Subcutaneous adipose tissue (tissue), 4 donors: ENCODE results near the gene TAAR2. TPM values are rescaled to one million over a fixed set of nuclear protein-coding genes. Genes with fewer than 3 reads are reported as not detected.

ENCODE experiments used
- total RNA-seq, 4 donors: library from RNA; depleted of rRNA; stranded (reverse); fragments of >200 nt; gene quantifications; one replicate each; pipeline ENCODE4 v1.1.0, GENCODE V29; 2016
- TF ChIP-seq, protein P1 (sequence below): fragments of 450-650 bp; IDR thresholded peaks from one replicate; pipeline ENCODE4 v1.5.1; 2016; ENCODE audit warnings: low read depth, mild to moderate bottlenecking, control low read depth, antibody characterized with exemption, moderate library complexity

Gene TAAR2, protein sequence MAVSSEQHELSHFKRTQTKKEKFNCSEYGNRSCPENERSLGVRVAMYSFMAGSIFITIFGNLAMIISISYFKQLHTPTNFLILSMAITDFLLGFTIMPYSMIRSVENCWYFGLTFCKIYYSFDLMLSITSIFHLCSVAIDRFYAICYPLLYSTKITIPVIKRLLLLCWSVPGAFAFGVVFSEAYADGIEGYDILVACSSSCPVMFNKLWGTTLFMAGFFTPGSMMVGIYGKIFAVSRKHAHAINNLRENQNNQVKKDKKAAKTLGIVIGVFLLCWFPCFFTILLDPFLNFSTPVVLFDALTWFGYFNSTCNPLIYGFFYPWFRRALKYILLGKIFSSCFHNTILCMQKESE
- total RNA-seq = not detected

DNA sequence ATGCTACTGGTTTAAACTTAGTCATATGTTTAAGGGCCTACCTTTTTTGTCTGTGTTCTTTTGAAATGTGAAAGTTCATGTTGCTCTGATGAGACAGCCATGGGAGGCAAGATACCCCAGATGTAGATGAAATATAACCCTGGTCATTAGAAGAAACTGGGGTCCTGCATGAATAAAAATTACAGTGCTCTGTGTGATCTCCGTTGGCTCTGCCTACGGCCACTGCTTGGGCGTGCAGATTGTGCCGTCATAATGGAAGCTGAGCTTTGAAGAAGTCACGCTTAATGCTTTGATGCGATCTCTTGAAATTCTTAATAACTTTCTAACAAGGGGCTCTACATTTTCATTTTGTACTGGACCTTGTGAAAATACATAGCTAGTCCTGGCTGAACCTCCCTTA is at the start of gene TAAR2:
TAAR2 (minus strand) TSS at position 101 of the 400 bp plus-strand sequence; CDS start at position 101, 0 bp downstream.
- TF ChIP-seq, protein P1, sequence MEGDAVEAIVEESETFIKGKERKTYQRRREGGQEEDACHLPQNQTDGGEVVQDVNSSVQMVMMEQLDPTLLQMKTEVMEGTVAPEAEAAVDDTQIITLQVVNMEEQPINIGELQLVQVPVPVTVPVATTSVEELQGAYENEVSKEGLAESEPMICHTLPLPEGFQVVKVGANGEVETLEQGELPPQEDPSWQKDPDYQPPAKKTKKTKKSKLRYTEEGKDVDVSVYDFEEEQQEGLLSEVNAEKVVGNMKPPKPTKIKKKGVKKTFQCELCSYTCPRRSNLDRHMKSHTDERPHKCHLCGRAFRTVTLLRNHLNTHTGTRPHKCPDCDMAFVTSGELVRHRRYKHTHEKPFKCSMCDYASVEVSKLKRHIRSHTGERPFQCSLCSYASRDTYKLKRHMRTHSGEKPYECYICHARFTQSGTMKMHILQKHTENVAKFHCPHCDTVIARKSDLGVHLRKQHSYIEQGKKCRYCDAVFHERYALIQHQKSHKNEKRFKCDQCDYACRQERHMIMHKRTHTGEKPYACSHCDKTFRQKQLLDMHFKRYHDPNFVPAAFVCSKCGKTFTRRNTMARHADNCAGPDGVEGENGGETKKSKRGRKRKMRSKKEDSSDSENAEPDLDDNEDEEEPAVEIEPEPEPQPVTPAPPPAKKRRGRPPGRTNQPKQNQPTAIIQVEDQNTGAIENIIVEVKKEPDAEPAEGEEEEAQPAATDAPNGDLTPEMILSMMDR = no peak

DNA sequence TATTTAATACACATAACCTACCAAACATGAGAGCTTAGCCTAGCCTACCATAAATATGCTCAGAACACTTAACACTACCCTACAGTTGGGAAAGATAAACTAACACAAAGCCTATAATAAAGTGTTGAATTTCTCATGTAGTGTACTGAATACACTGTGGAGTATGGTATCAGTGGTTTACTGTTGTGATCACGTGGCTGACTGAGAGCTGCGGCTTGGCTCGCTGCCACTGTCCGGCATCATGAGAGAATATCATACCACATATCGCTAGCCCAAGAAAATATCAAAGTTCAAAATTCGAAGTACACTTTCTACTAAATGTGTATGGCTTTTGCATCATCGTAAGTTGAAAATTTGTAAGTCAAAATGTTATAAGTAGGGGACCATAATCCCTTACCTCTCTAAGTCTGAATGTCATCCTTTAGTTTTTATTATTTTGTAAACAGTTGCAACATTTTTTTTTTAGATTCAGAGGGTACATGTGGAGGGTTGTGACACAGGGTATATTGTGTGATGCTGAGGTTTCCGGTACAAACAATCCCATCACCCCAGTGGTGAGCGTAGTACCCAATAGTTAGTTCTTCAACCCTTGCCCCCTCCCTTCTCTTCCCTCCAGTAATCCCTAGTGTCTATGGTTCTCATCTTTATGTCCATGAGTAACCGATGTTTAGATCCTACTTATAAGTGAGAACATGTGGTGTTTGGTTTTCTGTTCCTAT is 49.5 kb upstream of the TAAR2 start:
- TF ChIP-seq, protein P1 = no peak

DNA sequence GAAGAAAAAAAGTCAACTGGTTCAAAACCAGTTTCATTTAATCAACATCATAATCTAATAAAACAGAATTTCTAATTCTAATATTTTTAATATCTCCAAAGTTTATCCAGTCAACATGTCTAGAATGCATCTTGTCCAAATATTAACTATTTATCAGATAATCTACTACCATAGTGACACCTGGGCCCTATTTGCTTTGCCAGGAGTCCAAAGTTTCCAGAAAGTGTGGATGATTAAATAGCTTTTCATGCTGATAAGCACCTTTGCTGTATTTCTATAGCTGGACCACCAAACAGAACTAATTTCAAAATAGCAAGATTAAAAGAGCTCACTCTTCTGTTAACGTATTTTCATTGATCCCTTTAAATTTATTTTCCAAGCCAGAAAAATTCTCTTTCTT is 47.2 kb upstream of the TAAR2 start:
- TF ChIP-seq, protein P1 = no peak

DNA sequence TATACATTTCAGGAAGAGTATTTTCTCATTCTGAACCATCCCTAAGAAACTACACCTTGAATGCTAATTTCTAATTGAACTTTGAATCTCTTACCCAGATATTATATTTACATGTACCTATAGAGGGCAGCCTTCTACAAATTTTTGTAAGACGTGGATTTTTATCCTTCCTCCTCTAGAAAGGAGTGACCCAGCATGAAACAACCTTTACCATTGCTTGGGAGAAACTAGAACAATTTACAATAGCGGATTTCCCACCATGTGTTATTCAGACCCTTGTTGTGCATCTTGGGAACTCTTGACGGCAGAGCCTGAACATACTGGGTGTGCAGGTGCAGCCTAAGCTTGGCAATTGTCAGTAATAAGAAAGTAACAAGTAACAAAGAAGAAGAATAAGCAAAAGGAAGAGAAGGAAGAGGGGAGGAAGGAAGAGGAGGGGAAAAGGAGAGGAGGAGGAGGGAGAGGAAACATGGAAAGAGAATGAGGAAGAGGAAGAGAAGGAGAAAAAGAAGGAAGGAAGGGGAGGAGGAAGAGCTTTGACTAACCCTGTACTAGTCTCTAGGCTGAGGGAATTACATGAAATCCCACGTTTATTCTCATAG is 45.7 kb upstream of the TAAR2 start:
- TF ChIP-seq, protein P1 = no peak

DNA sequence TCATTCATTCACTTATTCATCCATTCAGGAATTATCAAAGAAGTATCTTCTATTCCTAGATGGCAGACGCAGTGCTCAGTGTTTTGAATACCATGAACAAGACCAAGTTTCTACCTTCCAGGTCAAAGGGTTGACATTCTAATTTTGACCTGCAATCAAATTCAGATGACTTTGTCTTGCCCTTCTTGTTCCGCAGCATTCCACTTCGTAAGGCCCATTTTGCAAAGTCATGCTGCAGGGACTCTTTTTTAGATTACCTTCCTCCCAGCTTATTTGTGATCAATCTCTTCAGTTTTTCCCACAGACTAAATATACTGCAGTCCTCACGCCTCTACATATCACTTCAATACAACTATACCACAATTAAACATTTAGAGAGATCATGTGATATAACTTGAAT is 42.0 kb upstream of the TAAR2 start:
- TF ChIP-seq, protein P1 = no peak

DNA sequence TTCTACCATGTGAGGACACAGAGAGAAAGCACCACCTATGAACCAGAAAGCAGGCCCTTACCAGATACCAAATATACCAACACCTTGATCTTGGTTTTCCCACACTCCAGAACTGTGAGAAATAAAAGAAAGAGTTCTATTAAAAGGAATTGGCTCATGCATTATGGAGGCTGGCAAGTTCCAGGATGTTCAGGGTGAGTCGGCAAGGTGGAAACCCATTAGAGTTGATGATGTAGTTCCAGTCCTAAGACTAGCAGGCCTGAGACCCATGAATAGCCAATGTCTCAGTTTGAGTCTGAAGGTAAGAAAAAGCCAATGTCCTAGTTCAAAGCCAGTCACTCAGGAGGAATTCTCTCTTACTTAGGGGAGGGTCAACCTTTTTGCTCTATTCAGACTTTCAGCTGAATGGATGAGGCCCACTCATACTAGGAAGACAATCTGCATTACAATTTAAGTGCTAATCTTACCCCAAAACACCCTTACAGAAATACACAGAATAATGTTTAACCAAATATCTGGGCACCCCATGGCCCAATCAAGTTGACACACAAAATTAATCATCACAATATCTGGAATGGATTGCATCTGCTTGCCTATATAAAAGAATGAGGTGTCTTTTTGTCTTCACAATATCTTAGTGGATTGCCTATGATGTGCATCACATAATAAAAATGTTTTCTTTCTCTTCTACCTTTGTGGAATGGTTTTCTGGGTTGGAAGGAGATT is 40.4 kb upstream of the TAAR2 start:
- TF ChIP-seq, protein P1 = no peak
